ENCODE measurements around the gene FNIP1.
A peak's percentile ranks its signal among the peaks of the same experiment; 100 is the strongest.

The FNIP1 gene

GRCh38 chr5:131647048-131647769, 149.6 kb downstream of the FNIP1 start:
- no peak for TF ChIP-seq ZFX (IDR thresholded peaks at IDR 0.05)
- no peak for TF ChIP-seq CTCF (conservative IDR thresholded peaks at IDR 0.05)
- H3K27ac ChIP-seq: no peak overlapping the region

- H3K27ac ChIP-seq: no peak overlapping the region
- no peak for TF ChIP-seq ZFX (IDR thresholded peaks at IDR 0.05)
Observed at GRCh38 chr5:131644822-131645221, 152.0 kb downstream of the FNIP1 start.

- no peak for TF ChIP-seq ZFX (IDR thresholded peaks at IDR 0.05)
- no peak overlapping the region for H3K27ac ChIP-seq
Observed at GRCh38 chr5:131644370-131644769, 152.4 kb downstream of the FNIP1 start.

- TF ChIP-seq ZFX (IDR thresholded peaks at IDR 0.05) (no peak), CTCF (conservative IDR thresholded peaks at IDR 0.05) (no peak)
- H3K27ac ChIP-seq: no peak overlapping the region
Observed at GRCh38 chr5:131641494-131641893, 155.3 kb downstream of the FNIP1 start.

- H3K27ac ChIP-seq: no peak overlapping the region
- no peak for TF ChIP-seq ZFX (IDR thresholded peaks at IDR 0.05)
- no peak for TF ChIP-seq CTCF (conservative IDR thresholded peaks at IDR 0.05)
Observed at GRCh38 chr5:131640043-131640856, 156.6 kb downstream of the FNIP1 start.

GRCh38 chr5:131639148-131639547, 157.7 kb downstream of the FNIP1 start:
- no peak overlapping the region for H3K27ac ChIP-seq
- TF ChIP-seq CTCF (conservative IDR thresholded peaks at IDR 0.05): no peak
- TF ChIP-seq ZFX (IDR thresholded peaks at IDR 0.05): no peak

GRCh38 chr5:131637694-131638093, 159.1 kb downstream of the FNIP1 start:
- no peak overlapping the region for H3K27ac ChIP-seq
- no peak for TF ChIP-seq ZFX (IDR thresholded peaks at IDR 0.05)
- no peak for TF ChIP-seq CTCF (conservative IDR thresholded peaks at IDR 0.05)

GRCh38 chr5:131635684-131636572, 160.9 kb downstream of the FNIP1 start:
- peak overlapping the region; percentile 96 for H3K27ac ChIP-seq
- TF ChIP-seq ZFX (IDR thresholded peaks at IDR 0.05) (no peak), CTCF (conservative IDR thresholded peaks at IDR 0.05) (no peak)

All from C4-2B (cell line).